GM19395 (cell line): ENCODE results near the gene SCYGR3.
"Not testable (repeated sequence)": the region's sequence is repeated elsewhere in the genome, so short reads cannot be mapped to it uniquely, and the experiment has no call there.

ENCODE experiments used
- ATAC-seq: cut with Tn5 transposase; IDR thresholded peaks from one replicate; pipeline ENCODE4 v1.9.1; 2021; ENCODE audit warnings: mild to moderate bottlenecking, moderate library complexity; ENCODE audit not compliant: unreplicated experiment

Gene SCYGR3

DNA sequence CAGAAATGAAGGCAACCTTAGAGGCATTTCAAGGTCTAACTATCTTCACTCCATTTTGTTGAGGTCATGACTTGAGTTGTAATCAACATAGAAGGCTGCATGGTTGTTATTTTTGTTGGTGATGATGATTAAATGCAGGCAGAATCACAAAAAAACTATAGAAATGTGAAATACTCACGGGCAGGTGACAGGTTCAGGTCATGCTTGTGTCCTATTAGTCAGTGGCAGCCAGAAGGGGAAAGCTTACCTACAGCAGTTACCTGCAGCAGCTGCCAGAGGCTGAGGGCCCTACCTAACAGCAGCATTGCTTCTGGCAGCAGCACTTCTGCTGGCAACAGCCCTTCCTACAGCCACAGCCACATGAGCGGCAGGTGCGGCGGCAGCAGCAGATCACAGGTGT lies 394 bp downstream of the SCYGR3 start:
- ATAC-seq = no peak

GRCh38 chr2:227613272-227613660 lies 1.4 kb downstream of the SCYGR3 start:
- no peak for ATAC-seq

DNA sequence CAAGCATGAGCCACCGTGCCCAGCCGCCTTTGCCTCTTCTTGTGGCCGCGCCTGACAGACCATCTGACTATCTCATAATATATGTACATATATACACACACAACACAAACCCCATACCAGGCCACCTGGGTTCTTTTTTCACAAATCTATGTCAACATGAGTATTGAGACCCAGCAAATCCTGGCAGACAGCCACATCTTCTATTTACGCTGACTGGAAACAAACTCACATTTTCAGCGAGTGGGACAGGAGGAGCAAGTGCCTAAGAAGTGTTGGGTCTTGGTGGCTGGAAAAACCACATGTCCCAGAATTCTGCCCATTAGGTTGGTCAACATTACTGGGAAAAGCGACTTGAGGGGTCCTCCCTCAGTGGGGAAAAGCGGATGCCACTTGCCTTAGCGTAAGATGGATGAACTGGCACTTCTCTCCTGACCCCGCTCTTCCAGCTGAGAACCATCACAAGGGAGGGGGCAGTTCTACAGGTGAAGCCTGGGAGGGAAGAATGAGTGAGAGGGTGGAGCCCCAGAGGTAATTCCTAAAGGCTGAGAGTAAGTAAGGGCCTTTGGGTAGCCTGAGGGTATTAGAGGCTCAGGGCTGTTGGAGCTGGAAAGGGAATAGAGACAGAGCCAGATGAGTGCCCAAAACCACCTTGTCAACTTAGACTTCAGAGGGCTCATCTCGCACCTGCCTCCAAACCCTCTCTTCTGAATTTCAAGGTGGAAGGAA lies 1.9 kb downstream of the SCYGR3 start:
- ATAC-seq = no peak

- no peak for ATAC-seq
Measured at GRCh38 chr2:227610123-227610522, 4.5 kb downstream of the SCYGR3 start.

DNA sequence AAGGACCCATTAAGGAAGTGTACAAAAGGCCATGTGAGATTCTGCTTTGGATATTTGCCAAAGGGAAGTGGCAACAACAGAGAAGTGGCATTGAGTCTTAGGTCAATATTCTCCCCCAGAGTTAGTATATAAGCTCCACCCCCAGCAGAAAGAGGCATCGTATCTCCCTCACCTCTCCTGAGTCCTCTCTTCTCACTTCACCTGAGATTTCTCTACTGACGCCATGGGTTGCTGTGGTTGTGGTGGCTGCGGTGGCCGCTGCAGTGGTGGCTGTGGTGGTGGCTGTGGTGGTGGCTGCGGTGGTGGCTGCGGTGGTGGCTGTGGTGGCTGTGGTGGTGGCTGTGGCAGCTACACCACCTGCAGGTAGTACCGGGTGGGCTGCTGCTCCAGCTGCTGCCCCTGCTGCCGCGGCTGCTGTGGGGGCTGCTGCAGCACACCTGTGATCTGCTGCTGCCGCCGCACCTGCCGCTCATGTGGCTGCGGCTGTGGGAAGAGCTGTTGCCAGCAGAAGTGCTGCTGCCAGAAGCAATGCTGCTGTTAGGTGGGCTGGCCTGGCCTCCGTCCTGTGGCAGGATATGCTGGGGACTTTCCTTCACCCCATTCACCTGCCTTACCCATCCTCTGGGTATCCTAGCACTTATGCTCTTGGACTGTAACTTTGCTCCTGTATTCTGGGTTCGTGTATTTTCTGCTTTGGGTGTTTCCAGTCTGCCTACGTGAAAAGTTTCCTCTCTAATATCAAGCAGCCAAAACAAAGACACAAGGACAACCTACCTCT lies 5.9 kb downstream of the SCYGR3 start:
- ATAC-seq = peak; percentile 61

GRCh38 chr2:227607941-227608340 lies 6.7 kb downstream of the SCYGR3 start:
- ATAC-seq = no peak

- no peak for ATAC-seq
Measured at GRCh38 chr2:227606476-227606875, 8.2 kb downstream of the SCYGR3 start.

GRCh38 chr2:227602358-227602757 lies 12.3 kb downstream of the SCYGR3 start:
- ATAC-seq = no peak

GRCh38 chr2:227598835-227599503 lies 15.7 kb downstream of the SCYGR3 start, which contains the start of gene SCYGR2:
Gene SCYGR2, plus strand, starts transcription at chr2:227598893. Its CDS starts 0 bp downstream, at chr2:227598893.
- ATAC-seq = not testable (repeated sequence)

DNA sequence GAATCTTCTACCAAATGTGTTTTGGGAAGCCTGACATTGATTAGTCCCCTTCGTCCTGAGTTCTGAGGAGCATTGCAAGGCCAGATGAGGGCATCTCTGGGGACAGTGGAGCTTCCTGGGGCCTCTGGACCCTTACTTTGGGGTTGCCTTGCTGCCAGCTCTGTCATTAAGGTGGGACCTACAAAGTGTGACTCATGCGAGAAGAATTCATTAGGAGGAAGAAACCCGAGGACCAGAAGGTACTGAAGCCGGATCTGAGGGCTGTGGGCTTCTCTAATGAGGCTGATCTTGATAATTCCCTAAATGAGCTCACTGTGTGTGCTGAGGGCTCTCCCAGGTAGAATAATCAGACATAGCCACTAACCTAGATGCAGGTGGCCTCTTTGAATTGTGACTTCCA lies 16.6 kb downstream of the SCYGR3 start:
- no peak for ATAC-seq

DNA sequence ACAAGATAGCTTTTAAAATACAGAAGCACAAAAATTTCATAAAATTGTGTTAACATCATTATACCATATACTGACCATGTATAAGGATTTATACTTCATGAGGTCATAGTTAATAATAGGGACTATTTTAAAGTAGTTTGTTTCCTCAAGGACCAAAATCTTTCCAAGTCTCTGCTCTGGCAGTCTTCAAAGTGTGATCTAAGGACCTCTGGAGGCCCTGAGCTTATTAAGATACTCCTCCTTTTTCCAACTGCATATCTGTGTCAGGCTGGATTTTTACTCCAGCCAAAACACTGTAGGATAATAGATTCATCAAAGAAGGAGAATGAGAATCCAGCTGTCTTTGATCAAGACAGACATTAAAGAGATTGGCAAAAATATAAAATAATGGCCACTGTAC lies 17.6 kb downstream of the SCYGR3 start:
- no peak for ATAC-seq

DNA sequence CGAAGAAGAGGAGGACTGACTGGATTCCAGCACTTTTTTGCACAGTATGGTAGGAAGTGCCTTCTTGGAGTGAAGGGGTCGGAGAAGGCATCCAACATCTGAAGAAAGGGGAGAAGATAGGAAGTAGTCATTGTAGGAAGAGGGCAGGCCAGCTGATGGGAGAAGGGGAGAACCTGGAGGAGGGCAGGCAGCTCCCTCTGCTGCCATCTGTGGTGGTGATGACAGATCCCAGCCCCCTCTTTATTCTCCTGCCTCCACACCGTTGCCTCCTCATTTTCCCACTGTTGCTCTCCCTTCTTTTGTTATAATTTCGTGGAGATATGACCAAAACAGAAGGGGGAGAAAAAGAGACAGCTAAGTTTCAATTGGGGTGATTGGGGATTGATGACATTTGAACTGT lies 18.8 kb downstream of the SCYGR3 start:
- no peak for ATAC-seq

DNA sequence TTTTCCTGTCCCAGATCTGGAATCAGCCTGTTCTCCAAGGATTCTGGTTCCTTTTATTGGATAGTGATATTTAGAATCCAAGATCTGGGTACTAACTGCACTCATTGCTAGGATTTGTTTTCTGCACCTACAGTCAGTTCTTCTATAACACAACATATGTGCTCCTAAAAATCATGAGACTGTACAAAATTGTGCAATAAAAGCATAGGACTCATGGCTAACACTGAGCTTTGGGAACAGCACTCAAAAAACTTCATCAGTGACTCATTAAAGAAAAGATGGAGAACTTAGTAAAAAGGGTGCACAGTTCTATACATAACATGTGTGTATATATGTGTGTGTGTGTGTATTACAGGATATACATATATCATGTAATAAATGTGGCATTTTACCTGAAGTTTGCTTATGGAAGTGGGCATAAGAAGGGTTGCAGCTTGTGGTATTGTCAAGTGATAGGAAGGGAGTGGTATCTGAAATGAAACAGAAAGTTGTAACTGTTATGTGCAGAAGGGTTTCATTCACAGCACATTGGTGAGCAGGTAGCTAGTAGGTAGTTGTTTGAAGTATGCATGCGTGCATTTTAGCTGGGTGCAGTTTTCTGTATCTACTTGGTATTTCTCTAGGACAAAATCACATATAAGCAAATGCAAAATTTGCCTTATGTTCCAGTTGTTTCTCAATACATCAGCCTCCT lies 21.8 kb downstream of the SCYGR3 start:
- peak; percentile 86 for ATAC-seq

DNA sequence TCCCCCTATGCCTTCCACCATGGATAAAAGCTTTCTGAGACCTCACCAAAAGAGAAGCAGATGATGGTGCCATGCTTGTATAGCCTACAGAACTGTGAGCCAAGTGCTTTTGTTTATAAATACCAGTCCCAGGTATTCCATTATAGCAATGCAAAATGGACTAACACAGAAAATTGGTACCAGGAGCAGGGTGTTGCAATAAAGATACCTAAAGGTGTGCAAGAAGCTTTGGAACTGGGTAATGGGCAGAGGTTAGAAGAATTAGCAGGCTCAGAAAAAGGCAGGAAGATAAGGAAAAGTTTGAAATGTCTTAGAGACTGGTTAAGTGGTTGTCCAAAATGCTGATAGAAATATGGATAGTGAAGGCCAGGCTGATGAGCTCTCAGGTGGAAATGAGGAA lies 32.3 kb downstream of the SCYGR3 start:
- no peak for ATAC-seq

- no peak for ATAC-seq
Measured at GRCh38 chr2:227579791-227580190, 34.8 kb downstream of the SCYGR3 start.

- ATAC-seq = no peak
Measured at GRCh38 chr2:227578642-227579041, 36.0 kb downstream of the SCYGR3 start.

GRCh38 chr2:227577555-227577954 lies 37.1 kb downstream of the SCYGR3 start:
- no peak for ATAC-seq

- no peak for ATAC-seq
Measured at GRCh38 chr2:227576812-227577211, 37.8 kb downstream of the SCYGR3 start.

GRCh38 chr2:227576110-227576509 lies 38.5 kb downstream of the SCYGR3 start:
- no peak for ATAC-seq

DNA sequence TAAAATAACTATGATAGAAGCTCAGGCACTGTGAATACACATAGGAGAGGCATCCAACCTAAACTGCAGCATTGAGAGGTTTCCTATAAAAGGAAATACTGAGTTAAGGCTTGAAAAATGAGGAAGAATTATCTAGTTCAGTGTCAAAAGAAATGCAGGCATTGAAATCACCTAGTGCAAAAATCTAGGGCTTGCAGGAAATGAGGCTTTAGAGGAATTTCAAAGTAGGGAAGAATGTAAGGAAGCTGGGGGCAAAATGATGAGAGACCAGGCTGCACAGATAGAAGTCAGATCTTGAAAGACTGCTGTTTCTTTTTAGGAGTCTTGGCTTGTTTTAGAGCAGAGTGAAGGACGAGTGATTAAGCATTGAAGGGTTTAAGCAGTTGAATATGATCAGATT lies 44.0 kb downstream of the SCYGR3 start:
- ATAC-seq = no peak

GRCh38 chr2:227568852-227569169 lies 45.8 kb downstream of the SCYGR3 start:
- no peak for ATAC-seq
